ENCODE measurements around the gene ITIH6.

The ITIH6 gene

GRCh38 chrX:54711735-54712134 is 86.3 kb downstream of the ITIH6 start:
- no peak for DNase-seq

- DNase-seq = no peak
Measured at GRCh38 chrX:54710920-54711319, 87.1 kb downstream of the ITIH6 start.

GRCh38 chrX:54708404-54708803 is 89.7 kb downstream of the ITIH6 start:
- no peak for DNase-seq

All from stimulated activated CD4-positive, alpha-beta T cell treated with anti-CD3 and anti-CD28 coated beads, Interleukin-4, amount 100 ng/mL, for 1 hour (primary cell).